Ramos (cell line): Measurements from ENCODE around the gene EXOC4.

Experiments
- in situ Hi-C: fragments of 300-500 bp; cut with MboI; formaldehyde crosslinking; loops from one replicate; pipeline ENCODE4 v1.14.3; 2022; ENCODE audit warnings: low sequenced_read_pairs; ENCODE audit not compliant: unreplicated experiment

Gene EXOC4

GRCh38 chr7:133796782-133797745, 544.2 kb downstream of the EXOC4 start:
- in situ Hi-C loops, result no loop called here

DNA sequence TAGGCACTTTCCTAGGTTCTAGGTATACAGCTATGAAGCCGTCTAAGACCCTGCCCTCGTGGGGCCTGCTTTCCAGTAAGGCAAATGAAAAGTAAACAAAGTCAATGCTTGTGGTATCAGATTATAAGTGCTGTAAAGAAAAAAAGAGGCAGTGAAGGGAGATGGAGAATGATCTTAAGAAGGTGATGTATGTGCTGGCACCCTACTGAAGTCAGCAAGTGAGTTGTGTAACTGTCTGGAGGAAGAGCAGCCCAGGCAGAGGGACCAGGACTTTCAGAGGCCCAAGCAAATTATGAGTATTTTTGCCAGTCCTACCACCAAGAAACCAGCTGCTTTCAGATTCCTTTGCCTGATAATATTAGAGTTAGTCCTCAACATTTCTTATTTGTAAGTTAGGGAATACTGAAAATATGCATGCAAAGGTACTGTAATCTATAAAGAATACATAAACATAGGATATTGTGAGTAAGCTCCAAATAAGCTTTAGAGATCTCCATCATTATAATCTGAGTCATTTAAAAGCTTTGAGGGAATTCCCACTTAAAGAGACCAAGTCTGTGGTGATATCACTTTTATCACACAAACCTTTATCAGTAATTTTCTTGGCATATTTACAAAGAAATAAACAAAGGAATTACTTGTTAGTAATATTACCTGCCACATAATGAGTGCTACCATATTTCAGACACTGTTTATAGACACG, 545.1 kb downstream of the EXOC4 start:
- in situ Hi-C loops, result no loop called here

GRCh38 chr7:133801341-133801740, 548.5 kb downstream of the EXOC4 start:
- in situ Hi-C loops, result no loop called here

DNA sequence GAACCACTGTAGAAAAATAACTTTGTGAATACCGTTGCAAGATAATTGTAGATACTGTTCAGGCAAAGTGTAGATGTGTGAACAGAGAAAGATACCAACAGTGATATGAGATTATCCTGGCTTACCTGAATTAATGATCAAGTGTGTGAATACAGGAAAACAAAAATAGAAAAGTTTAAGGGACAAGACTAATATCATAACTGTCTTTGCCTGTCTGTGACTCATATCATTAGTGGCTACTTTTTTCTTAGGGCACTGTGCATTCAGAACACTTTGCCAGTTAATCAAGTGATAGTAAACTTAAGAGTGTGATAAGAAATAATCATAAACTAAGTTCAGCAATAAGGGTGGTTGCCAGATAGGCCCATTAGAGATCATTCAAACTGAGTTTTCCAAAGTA, 551.2 kb downstream of the EXOC4 start:
- in situ Hi-C loops, result no loop called here

DNA sequence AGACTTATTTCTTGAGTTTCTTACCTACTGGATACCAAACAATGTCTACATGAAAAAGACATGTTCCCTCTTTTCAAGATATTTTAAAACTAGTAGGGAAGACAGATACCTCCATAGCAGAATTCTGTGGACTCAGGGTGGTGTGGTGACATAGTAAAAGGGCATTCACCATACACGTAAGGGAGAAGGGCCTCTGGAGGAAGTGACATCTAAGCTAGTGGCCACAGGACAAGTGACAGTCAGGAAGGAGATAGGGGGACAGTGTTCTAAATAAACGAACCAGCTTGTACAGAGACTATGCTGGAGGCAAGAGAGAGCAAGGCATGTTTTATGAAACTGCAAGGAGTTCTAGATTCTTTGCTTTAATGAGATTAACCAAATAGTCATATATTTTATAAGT, 552.5 kb downstream of the EXOC4 start:
- in situ Hi-C loops, result no loop called here

- in situ Hi-C loops, result no loop called here
Measured at GRCh38 chr7:133807624-133808492, 555.0 kb downstream of the EXOC4 start.

DNA sequence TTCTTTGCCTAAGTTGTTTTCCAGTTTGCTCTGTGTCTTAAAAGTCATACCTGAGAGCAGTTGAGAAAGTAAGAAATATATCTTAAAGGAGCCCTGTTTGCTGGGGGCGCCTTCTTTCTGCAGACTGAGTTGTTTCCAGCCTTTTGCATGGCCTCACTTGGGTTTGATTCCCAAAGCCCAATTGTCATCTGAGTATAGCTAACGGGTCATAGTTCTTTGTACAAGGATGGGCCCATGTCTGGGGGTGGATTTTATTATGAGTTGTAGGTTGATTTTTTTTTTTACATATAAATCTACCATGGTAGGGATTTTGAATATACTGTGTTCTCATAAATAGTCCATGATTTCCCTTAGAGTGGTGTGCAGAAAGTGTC, 555.6 kb downstream of the EXOC4 start:
- in situ Hi-C loops, result no loop called here

DNA sequence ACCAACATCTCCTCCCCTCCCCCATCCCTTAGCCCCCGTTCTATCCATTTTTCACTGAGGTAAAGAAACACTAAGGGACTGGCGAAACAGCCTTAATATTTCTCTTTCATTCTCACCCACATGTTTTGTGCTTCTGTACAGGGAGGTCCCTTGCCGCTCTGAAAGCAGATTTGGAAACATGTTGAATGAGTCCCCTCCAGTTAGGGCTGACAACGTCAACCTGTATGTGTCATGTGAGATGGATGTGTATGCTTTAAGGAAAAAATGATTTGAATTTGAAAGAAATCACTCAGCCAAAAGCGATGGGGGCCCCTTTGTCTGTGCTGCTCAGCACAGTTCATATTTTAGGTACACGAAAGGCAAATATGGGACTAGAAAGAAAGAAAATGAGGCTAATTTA, 560.0 kb downstream of the EXOC4 start:
- in situ Hi-C loops, result no loop called here

DNA sequence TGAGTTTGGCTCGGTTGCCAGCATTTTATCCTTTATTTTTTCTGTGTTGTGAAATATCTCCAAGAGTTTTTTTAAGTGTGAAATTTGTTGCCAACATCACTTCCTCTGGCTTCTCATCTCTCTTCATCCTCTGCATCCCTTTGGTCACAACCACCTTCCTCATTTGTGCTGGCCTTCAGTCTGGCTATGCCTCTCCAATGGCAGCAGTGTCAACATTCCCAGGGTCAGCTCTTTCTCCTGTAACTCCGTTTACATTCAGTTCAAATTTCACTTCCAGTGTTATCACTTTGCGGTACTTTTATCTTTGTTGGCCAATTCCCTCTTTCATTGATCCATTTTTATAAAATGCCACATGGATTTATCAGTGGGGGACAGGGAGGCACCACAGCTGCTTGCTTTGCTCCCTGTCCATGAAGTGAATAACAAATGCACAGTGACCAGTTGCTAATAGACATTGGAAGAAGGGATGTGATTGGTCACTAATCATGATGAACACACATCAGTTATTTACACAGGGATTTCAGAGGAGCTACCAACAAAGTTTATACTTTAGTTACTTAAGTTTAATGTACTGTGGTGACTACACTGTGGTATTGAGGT, 562.8 kb downstream of the EXOC4 start:
- in situ Hi-C loops, result no loop called here

DNA sequence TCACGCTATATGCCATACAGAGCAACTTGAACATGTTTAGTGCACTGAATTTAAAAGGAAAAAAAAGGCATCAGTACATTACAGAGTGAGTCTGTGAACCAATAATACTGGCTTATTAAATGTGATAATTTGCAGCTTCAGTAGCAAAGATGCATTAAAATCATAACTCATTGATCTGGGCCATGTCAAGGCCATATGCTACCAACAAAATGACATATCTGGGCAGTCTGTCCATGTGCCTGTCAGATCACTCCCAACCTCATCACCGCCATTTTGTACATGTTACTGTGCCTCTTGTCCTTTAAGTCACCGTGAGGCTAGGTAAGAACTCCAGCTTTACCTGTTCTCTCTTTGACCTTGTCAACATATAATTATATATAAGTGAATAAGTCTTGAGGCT, 566.8 kb downstream of the EXOC4 start:
- in situ Hi-C loops, result no loop called here

GRCh38 chr7:133820584-133820983, 567.7 kb downstream of the EXOC4 start:
- in situ Hi-C loops, result no loop called here

GRCh38 chr7:133821171-133821570, 568.3 kb downstream of the EXOC4 start:
- in situ Hi-C loops, result no loop called here

- in situ Hi-C loops, result no loop called here
Measured at GRCh38 chr7:133822001-133822641, 569.2 kb downstream of the EXOC4 start.

DNA sequence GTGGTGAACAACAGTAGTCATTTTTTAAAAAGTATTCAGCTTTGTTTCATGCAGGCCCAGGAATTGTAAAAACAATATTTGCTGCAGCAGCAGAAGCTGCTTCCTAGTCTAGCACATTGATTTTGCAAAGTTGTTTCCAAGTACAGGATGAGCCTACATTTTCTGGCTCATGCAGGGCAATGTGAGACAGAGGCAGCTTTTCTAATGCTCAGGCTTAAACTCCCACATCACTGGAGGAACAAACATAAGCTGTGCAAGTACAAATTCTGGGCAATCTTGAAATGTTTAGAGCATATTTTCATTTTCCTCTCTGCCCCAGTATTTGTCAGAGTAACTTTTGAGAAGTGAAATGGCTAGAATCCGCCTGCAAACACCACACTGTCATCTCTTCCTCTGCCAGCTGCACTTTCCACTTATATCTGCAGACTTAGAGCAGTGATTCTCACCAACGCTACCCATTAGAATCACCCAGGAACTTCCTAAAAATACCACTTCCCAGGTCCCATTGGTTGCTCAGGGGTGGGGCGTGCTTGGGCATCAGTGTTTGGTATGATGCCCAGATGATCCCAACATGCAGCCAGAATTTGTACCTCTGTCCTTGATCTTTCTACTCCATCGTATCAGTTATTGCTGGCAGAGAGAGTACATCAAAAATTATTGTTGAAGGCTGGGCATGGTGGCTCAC, 570.1 kb downstream of the EXOC4 start:
- in situ Hi-C loops, result no loop called here

GRCh38 chr7:133824132-133824531, 571.3 kb downstream of the EXOC4 start:
- in situ Hi-C loops, result no loop called here

DNA sequence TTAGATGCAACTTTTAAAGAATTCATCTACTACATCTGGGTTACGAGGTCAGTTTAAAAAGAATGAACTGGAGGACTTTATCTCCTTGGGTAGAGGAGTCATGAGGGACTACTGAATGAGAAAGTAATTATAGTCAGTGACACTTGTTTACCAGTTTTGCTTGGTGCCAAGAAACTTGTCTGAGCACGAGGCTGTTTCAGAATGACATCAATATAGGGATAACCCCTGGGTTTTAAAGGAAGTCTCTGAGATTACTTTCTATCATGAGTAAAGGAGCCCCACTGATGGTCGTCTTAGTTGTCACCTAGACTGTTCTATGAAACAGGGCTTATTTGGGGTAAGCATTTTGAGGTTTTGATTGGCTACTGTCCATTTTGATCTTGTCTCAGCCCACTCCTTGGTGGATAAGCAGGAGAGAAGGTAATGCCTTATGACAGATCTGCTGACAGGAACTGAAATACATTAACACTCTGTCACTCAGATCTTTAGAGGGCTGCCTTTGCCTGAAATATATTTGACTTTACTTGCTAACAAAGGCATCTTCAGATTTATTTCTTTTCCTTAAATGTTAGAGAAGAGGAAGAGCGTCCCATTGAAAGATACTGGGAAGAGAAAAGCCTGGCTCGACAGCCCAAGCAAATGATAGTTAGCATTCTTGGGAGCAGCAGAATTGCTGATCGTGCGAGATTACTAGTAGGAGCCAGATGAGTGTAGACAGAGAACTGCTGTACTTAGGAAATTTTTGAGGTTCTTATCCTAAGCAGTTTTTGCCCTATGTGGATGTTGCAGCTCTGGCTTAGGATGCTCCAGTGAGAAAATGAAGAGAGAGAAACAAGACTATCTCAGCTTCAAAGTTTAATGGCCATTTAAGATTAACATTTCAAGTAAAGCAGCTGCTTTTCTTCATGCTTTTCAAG, 575.1 kb downstream of the EXOC4 start:
- in situ Hi-C loops, result no loop called here

GRCh38 chr7:133828906-133829305, 576.0 kb downstream of the EXOC4 start:
- in situ Hi-C loops, result no loop called here

DNA sequence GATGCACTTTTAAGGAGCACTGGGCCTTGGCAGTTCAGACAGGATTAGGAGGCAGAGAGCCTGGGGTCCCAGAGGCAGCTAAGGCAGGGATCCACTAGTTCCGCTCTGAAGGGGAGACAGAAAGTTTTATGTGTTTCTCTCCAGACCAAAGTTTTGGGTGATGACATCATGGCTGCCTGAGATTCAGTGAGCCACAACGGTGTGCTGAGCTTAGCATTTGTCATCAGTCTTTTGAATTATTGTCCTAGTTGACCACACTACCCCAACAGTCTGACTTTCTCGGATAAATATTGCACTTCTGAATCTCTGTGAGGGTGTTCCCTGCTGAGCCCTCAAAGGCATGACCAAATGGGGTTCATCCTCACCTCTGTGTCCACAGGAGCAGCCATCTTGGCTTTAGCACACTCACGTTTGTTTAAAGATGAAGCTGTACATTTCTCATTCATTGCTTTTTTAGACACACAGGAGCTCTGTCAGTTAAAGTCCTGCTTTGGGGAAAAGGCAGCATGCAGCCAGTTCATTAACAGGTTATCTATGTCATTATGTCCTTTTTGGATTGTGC, 576.5 kb downstream of the EXOC4 start:
- in situ Hi-C loops, result no loop called here
